ENCODE measurements around the gene ZNF497. TPM values are rescaled to one million over a fixed set of nuclear protein-coding genes. Genes with fewer than 3 reads are reported as not detected.

The ZNF497 gene
- total RNA-seq, 1 experiment from 2014 or later: 1.7 TPM

GRCh38 chr19:58400316-58400915 lies 37.9 kb upstream of the ZNF497 start:
- ChIA-PET CTCF (interaction anchor here (1.0 kb wide), 1 partner anchor 119 kb away, joined by 3 read pairs; no protein-coding TSS in a partner anchor), POLR2A (no interaction called here)
- H3K36me3 Mint-ChIP-seq: peaks cover 4% of the 10 kb centered on the region; the same call in 1 of the 2 replicates
- DNase-seq (ENCODE audit: low spot score) (no peak), ATAC-seq (no peak)
- TF ChIP-seq TEAD4 (CRISPR knock-in tag; IDR thresholded peaks at IDR 0.05) (no peak), TEAD1 (CRISPR knock-in tag; IDR thresholded peaks at IDR 0.05) (0 out of 2 replicates have a peak, but pooled peaks have one; percentile 1)
- H3K4me3 Mint-ChIP-seq: peak overlapping the region; percentile 83
- H3K27ac Mint-ChIP-seq: no peak overlapping the region
- no peaks in the 10 kb centered on the region for H3K9me3 Mint-ChIP-seq
- H3K27me3 Mint-ChIP-seq (ENCODE audit: low read depth): peaks cover 36% of the 10 kb centered on the region
- peaks cover 12% of the 10 kb centered on the region for H3K4me1 Mint-ChIP-seq

GRCh38 chr19:58399903-58400302 lies 37.4 kb upstream of the ZNF497 start:
- Mint-ChIP-seq H3K27me3 (ENCODE audit: low read depth) (peaks cover 36% of the 10 kb centered on the region), H3K36me3 (peaks cover 5% of the 10 kb centered on the region; the same call in 1 of the 2 replicates), H3K9me3 (no peaks in the 10 kb centered on the region), H3K4me3 (peak overlapping the region; percentile 83), H3K4me1 (peaks cover 15% of the 10 kb centered on the region), H3K27ac (no peak overlapping the region)
- TF ChIP-seq ZNF263 (CRISPR knock-in tag; IDR thresholded peaks at IDR 0.05; ENCODE audit: low read depth) (no peak), PRDM15 (CRISPR knock-in tag; IDR thresholded peaks at IDR 0.05) (no peak), CBFB (CRISPR knock-in tag; IDR thresholded peaks at IDR 0.05; ENCODE audit: low read depth) (no peak), JUN (CRISPR knock-in tag; IDR thresholded peaks at IDR 0.05) (no peak), ZBTB21 (CRISPR knock-in tag; IDR thresholded peaks at IDR 0.05; ENCODE audit: borderline replicate concordance) (no peak), ZNF232 (CRISPR knock-in tag; IDR thresholded peaks at IDR 0.05) (no peak), TEAD4 (CRISPR knock-in tag; IDR thresholded peaks at IDR 0.05) (no peak), E2F5 (CRISPR knock-in tag; IDR thresholded peaks at IDR 0.05) (no peak), USF1 (CRISPR knock-in tag; IDR thresholded peaks at IDR 0.05) (no peak), FOXK1 (CRISPR knock-in tag; IDR thresholded peaks at IDR 0.05) (no peak), USF2 (CRISPR knock-in tag; IDR thresholded peaks at IDR 0.05) (no peak), E2F1 (CRISPR knock-in tag; IDR thresholded peaks at IDR 0.05) (no peak), RORB (CRISPR knock-in tag; IDR thresholded peaks at IDR 0.05) (no peak), AFF4 (CRISPR knock-in tag; IDR thresholded peaks at IDR 0.05; ENCODE audit: borderline replicate concordance) (no peak), ZNF219 (CRISPR knock-in tag; IDR thresholded peaks at IDR 0.05; ENCODE audit: borderline replicate concordance) (no peak), GABPB1 (CRISPR knock-in tag; IDR thresholded peaks at IDR 0.05) (no peak), IRF2 (CRISPR knock-in tag; IDR thresholded peaks at IDR 0.05; ENCODE audit: borderline replicate concordance, low read depth) (no peak), ZMAT4 (CRISPR knock-in tag; IDR thresholded peaks at IDR 0.05) (no peak)
- ChIA-PET CTCF (interaction anchor here (1.0 kb wide), 1 partner anchor 119 kb away, joined by 3 read pairs; no protein-coding TSS in a partner anchor), POLR2A (no interaction called here)
- no peak for ATAC-seq
- no peak for DNase-seq (ENCODE audit: low spot score)
